ENCODE data around the gene POLR2L.

POLR2L gene

DNA sequence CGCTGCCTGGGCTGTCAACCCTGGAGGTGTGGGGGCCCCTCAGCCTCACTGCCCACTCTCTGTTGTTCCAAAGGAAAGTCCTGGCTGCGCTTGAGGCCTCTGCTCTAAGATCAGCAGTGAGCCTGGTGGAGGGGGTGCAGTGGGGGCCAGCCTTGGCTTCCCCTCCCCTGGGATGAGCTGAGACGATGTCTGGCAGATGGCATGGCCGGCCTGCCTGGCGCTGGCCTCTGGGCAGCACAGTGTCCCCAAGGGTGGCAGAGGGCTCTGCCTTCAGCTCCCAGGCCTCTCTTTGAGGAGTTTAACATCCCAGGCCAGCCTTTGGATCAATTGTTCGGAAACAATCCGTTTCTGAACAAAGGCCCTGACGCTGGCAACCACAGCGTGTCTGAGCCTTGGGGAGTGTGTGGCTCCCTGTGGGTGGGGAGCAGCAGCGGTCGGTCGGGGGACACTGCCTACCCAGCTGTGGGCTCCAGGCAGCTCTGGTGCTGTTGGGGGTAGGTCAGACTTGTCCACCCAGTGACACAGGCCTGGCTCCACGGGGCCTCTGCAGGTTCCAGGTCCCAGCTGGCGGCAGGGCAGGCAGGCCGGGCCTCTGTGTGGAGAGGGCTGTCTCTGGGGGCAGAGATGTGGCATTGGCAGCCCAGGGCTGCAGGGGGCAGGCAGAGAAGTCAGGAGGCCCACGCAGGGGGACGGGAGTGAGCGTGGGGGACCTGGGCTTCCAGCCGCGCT, 12.4 kb upstream of the POLR2L start:
- DNase-seq (ENCODE audit: low spot score): no peak

DNA sequence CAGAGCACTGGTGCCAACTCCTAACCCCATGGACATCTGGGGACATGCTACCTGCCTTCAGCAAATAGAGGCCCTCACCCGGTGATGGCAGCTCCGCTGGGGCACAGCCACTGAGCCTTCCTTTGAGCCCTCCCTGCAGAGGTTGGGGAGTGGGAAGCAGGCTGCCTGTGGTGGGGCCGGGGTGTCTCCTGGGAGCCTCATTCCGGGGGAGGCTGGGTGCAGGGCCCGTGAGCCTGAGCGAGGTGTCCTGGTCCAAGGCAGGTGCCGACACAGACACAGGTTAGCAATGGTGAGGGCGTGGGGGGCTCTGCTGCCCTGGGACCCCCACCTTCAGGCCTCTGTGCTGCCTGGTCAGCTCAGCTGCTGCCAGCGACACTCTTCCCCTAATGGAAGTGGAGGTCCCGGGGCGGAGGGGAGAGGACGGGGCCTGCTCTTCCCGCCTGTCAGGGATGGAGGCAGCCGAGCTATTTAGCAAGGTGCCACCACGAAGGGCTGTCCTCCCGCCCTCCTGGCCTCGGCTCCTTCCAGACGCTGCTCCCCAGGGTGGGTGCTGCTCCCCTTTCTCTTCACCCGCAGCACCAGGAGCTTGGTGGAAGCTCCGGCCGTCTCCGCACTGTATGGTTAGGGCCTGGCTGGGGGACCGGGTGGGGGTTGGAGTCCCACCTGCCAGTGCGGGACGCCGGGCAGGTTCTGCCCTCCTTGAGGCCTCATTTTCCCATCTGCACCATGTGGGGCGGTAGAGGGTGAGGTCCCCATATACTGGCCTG, 11.5 kb upstream of the POLR2L start:
- no peak for DNase-seq (ENCODE audit: low spot score)

DNA sequence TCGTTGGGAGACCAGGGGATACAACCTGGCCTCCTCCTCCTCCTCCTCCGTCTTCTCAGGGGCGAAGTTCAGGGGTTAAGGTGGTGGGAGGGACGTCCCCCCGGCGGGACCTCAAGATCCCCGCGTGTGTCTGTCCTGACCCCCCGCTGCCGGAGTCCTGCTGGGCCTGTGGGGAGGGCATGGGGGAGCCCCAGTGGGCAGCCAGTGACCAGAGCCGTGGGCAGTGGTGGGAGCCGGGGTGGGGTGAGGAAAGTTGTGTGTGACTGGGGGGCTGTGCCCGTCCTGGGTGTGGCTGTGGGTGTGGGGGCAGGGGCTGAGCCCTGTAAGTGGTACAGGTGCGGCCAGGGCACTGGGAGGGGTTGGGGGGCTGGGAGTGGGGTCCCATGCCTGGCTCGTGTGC, 10.4 kb upstream of the POLR2L start:
- no peak for DNase-seq (ENCODE audit: low spot score)

DNA sequence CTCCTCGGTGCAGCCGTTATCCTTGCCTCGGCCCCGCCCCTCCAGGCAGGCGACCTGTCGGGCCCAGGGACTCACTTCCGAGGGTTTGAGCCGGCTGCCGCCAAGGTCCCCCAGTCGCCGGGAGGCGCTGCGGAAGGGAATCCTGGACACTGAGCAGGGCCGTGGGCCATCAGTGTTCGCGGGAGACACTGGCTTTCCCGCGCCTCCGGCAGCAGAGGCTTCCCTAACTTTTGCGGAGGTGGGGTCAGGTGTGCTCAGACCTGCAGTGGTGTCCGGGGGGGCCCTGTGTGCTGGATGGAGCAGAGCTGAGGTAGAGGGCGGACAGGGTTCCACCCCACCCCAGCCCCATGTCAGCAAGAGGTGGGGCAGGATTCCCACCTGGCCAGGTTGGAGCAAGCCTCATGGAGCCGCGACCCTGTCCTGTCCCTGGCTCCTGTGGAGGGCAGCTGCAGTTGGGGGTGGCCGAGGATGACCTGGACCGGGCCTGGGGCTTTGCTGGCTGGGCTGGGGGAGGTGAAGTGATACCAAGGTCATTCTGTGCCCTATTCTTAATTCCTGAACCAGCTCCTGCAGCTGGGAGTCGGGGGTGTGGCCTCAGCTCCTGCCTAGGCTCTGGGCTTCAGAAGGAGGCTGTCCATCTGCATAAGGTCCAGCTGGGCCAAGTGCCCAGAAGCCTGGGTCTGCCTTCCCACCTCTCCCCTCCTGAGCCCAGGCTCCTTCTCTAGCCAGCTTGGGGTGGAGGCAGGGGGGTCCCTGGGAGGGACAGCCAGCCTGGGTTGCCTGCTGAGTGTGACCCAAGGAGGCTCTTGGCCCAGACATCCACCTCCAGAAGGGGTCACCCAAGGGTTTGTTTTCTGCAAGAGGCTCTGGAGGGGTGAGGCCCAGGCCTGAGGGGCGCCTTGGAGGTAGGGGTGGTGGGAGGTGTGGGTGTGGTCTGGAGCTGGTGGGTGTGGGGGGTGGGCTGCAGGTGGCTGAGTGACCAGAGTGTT, 8.7 kb upstream of the POLR2L start:
- no peak for DNase-seq (ENCODE audit: low spot score)

DNA sequence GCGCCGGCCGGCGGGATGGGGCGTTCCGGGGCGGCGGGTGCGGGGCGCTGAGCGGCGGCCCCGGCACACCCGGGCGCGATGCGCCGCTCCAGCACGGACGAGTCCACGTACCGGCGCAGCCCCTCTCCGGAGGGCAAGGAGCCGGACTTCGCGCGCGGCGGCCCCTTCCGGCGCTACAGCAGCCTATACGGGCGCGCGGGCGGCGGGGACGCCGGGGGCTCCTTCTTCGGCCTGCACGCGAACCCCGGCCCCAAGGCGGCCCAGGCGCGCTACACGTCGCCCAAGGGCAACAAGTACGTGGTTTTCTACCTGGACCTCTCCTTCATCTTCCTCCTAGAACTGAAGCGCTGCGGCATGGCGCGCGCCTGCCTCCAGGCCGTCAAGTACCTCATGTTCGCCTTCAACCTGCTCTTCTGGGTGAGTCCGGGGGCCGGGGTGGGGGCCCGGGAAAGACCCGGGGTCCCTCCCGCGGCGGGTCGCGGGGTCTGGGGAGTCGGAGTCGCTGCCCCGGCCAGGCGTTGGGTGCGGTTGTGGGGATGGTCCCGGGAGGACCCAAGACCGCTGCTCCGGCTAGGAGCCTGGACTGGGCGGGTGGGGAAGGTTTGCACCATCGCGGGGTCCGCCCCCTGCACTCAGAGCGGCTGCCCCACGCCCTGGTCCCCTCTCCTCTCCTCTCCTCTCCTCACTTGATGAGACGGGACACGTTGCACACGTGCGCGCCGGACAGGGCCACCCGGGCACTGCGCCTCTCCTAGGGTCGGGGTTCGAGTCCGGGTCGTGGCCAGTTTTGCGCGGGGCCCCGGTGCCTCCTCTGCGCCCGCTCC, 7.8 kb upstream of the POLR2L start:
- no peak for DNase-seq (ENCODE audit: low spot score)

DNA sequence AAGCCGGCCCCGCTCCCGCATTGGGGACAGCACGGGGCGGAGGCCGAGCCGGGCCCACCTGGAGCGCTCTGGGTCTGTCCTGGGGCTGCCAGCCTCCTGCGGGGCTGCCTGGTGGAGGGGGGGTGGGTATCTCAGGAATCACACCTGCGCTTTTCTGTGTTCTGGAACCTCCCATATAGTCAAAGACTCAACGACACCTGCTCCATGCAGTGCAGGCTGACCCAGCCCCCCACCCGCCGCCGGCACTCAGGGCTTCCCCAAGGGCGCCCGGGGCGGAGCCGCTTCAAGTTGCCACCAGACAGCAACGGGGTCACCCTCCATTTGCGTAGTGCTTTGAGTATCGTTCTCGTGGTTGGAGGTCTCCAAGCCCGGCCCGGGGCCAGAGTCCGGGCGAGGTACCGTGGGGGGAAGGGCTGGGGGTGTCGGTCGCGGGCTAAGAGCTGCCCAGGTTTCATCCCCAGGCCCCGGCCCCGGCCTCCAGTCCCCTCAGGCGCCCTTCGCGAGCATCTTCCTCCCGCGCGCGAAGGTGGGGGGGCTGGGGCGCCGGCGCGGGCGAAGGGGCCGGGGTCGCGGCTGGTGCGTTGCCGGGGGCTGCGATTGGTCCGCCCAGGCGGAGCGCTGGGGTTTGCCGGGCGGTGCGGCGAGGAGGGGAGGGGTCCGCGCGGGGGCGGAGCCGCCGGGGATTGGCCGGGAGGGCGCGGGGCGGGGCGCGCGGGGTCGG, 6.9 kb upstream of the POLR2L start:
- DNase-seq (ENCODE audit: low spot score): no peak

DNA sequence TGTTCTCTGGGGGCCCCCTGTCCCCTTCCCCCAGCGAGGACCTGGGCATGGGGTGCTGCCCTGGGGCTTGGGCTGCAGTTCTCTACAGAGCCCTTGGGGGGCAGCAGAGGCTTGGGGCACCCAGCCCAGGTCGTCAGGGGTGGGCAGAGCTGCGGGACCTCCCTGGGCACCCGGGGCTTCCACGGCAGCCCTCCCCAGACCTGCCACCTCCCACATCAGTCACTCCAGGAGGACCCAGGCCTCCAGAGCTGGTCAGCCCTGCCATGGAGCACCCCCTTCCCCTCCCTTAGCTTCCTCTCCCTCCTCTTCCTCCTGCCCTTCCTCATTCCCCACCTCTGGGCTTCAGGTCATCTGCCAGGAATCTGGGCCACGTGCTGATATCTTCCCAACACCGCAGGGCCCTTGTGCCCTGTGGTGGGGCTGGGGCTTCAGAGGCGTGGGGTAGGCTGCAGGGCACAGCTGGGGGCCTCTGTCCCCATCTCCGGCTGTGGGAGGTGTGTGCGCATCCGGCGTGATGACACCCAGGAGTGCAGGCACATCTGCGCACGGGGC, 6.1 kb upstream of the POLR2L start:
- DNase-seq (ENCODE audit: low spot score): peak; percentile 85

DNA sequence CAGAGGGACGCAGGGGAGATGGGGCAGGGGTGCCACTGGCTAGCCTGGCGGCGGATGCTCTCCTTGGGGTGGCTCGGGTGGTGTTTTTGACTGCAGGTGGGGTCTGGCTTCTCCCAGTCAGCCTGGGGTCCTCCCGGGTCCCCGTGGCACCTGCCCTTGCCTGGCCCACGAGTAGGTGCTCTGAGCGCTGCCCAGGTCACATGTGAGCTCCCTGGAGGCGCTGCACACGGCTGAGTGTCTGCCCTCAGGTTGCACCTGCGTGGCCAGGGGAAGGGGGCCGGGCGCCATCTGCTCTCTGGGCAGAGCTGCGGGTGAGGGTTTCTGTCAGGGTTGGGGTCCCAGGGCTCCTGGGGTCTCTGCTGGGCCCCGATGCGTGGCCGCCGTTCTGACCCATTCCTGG, 5.5 kb upstream of the POLR2L start:
- DNase-seq (ENCODE audit: low spot score): no peak

DNA sequence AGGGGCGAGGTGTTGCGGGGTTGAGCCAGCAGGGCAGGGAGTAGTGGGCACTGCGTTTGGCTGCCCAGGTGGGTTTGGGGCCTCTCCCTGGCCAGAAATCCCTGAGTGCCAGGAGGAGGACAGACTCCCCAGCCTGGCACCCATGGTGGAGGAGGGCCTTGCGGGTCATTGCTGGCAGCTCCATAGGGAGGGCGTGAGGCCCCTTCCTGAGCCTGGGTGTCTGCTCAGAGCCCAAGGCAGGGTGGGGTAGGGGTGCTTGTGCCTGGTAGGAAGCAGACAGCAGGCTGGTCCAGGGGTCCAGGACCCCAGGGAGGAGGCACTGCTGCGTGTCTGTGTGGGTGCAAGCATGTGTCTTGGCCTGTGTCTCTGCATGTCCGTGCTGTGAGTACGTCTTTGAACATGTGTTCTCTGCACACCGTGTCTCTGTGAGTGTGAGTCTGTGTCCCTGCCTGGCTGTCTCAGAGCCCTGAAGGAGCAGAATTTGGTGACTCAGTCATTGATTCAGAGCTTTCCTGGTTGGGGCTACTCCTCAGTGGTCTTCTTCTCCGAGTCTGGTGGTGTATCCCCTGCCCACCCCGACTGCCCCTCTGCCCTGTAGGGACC, 4.3 kb upstream of the POLR2L start:
- DNase-seq (ENCODE audit: low spot score): no peak

DNA sequence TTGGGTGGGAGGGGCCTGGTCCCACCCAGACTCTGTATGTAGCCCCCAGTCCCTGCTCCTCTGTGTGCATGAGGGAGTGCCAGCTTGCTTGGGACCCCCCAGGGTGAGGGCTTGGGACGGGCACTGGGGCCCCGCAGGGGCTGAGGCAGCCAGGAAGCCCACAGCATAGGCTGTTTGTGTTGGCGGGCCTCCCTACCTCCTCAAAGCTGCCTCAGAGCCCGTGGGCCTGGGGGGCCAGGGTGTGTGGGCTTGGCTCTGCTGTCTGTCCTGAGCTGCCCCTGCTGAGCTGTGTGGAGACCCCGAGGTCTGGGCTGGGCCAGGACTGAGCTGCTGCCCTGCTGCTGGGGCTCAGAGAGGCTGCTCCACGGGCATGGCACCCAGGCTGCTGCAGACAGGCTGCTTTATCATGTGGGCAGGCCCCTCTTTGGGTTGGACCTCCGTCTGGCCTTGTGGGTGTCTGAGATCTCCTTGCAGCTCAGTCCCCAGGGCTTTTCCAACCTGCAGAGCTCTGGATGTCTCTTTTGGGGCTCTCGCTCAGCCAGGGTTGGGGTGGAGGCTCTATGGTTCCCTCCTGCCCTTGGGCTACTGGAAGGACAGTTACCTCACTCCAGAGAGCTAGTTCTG, 3.7 kb upstream of the POLR2L start:
- no peak for DNase-seq (ENCODE audit: low spot score)

DNA sequence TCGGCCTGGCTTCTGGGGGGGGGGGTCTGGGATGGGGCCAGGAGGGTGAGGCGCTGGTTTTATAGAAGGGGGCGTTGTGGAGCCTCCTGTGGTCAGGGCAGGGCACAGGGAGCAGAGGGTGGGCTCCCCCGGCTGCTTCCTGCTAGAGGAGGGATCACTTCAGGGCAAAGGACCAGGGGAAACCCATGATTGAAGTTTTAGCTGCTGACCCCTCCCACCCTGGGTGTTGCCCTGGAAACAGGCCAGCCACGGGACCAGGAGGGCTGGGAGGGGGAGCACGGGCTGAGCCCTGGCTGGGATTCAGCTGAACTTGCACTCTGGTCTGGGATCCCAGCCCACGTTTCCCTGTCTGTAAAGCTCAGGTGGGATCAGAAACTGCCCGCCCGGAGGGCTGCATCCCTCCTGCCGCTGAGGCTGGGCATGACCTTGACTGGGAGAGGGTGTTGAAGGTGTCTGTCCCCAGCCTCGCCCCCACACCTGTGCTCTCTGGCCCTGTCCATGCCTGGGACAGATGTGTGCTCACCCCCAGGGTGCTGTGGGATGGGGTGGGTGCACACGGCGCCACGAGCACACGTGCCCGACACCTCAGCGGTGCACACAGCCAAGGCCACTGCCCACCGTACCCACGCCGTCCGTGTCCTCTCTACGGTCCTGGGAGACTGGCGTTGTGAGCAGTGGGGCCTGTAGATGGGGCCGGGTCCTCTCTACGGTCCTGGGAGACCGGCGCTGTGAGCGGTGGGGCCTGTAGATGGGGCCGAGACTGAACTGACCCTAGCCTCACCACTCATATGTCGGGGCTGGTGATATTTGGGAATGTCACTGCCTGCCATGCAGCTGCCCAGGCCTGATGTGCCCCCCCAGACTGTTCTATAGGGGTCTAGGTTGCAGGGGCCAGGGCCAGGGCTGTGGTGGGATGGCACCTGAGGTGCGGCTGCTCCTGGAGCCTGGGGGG, 2.6 kb upstream of the POLR2L start:
- peak; percentile 86 for DNase-seq (ENCODE audit: low spot score)

DNA sequence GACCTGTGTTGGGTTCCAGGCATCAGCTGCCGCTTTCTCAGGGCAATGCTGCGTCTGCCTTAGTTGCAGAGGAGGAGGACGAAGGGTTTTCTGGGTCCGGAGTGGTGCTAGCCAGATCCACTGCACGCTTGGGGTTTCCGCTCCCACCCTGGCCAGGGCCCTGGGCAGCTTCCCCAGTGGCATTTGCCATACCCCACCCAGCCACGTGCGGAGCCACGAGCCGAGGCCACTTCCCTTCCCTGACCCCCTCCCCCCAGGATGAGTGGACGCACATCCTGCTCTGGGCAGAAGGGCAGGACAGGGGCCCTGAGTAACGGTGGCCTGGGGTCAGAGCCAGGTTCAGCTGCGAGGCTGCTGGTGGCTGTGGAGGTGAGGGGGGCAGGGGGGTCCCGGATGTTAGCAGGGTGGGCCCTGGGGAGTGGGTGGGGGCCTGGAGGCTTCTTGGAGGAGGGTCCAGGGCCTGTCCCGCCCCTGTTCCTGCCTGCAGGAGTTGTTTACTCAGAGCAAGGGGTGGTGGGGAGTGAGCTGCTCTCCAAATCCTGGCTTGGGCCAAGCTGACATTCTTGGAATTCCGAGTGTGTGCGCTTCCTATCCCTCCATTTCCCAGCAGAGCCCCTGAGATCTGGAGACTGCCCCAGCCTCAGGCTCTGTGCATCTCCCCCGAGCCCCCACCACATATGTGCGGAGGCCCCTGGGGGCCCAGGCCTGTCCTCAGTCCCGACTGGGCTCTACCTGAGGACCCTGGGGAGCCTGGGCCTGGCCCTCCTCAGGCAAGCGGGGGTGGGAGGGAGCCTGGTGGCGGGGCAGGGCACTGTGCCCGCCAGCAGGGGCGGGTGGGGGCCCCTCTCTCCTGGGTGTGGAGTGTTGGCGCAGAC, 1.7 kb upstream of the POLR2L start:
- peak; percentile 97 for DNase-seq (ENCODE audit: low spot score)

DNA sequence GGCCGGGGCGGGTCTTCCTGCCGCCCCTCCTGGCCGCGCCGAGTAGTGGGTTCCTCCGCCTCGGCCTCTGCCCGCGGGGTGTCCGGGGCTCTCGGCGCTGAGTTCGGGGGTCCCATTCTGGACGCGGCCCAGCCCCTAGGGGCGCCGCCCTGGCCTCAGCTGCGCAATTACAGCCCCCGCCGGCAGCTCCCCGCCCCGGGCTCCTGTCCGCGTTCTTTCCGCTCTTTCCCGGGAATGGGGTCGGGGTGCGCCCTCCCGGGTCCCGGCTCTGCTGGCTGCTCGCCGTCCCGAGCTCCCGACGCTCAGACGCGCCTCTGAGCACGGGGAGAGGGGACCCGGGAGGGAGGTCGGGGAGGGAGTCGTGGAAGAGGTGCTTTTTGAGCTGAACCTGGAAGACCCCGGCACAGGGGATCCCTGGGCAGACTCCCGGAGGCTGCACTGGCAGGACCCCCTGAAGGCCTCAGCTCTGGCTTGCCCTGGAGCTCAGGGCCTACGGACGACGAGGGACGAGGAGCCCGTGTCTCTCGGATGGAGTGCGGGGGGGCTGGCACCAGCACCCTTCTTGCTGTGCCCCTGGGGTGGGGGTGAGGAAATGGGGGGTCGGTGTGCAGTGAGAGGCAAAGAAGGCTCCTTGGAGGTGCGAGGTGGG, 881 bp upstream of the POLR2L start:
- no peak for DNase-seq (ENCODE audit: low spot score)

DNA sequence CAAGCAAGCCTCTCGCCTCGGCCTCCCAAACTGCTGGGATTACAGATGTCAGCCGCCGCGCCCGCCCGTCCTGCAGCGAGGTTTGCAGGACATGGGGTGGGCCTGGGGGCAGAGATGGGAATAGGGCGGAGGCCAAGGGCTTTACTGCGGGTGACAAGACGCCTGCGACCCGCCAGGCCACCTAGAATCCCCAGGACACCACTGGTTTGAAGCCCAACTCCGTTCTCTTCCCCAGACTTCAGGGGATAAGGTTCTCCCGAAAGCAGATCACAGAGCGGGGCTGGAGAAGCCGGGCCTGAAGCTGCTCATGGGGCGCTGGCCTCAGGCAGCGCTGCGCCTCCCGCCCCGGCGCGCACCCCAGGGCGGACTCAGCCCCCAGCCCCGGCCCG, 354 bp downstream of the POLR2L start:
- DNase-seq (ENCODE audit: low spot score): no peak

DNA sequence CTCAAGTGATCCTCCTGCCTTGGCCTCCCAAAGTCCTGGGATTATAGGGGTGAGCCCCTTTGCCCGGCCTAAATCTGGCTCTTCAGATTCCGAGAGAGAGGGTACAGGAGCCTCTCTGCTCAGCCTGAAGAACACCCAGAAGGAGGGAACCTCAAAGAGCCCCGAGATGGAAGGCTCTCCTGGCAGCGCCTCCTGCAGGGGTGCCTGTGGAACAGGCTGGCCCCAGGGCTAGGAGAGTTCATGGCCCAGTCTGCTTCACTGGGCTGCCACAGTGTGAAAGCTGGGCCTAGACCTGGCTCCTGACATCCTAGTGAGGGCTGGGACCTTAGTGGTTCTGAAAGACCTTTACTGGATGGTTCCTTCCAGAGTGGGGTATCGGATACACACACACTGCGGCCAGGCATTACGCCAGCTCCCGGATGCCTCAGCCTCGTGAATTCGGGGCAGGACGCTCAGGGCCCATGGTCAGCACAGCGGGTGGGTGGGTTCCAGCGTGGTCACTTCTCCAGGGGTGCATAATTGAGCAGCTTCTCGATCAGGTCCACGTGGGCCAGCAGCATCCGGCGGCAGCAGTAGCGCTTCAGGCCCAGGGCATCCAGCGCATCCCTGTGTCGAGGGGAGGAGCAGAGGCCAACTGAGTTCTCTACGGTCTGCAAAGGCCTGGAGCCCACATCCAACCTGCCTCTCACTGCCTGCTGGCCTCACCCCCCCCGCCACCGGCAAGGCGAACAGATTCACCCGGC, 2.3 kb downstream of the POLR2L start:
- DNase-seq (ENCODE audit: low spot score): no peak

DNA sequence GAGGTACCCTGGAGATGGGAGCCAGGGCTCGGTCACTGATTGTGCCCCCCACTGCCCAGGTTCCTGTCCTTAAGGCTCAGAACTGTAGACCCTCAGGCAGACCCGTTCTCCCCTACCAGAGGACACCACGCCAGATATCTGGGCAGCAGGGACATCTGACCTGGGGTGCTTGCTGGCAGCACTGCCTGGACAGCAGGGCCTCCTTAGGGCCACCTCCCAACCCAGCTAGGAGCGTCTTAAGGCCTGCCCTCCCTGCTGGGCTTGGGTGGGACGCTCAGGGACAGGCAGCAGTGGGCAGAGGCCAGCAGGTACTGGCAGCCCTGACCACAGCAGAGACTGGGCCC, 3.1 kb downstream of the POLR2L start:
- no peak for DNase-seq (ENCODE audit: low spot score)
